ENCODE measurements around the gene SSU72.

DNA sequence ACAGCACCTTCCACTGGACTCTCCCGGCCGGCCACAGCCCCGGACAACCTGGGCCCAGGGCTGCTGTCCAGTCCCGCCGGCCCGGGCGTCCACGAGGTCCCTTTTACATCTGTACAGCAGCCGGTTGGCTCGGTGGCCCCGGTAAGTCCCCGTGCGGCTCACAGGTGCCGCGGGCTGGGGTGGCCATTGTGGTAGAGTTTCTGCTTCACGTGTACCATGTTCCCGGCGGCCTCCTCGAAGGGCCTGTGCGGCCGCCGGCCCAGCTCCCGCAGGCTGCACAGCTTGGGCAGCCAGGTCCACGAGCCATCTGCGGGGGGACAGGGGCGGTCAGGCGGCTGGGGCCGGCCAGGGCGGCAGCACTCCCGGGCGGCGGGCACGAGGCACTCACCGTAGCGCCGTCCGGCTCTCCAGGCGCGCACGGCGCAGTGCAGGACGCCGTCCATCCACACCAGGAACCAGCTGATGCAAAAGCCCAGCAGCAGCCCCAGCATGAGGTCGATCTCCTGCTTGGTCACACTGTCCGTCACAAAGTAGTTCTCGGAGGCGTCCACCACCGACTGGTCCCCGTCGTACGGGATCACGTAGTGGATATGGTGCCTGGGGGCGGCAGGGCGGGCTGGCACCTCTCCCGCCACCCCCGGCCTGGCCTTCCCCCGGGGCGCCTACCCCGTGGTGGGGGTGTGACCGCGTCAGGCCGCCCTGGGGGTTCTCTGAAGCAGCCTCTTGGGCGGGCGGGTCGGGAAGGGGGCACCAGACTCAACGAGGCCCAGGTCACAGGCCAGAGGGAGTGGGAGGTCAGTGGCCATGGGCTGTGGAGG is 39.3 kb downstream of the SSU72 start:
- TF ChIP-seq, protein P1, sequence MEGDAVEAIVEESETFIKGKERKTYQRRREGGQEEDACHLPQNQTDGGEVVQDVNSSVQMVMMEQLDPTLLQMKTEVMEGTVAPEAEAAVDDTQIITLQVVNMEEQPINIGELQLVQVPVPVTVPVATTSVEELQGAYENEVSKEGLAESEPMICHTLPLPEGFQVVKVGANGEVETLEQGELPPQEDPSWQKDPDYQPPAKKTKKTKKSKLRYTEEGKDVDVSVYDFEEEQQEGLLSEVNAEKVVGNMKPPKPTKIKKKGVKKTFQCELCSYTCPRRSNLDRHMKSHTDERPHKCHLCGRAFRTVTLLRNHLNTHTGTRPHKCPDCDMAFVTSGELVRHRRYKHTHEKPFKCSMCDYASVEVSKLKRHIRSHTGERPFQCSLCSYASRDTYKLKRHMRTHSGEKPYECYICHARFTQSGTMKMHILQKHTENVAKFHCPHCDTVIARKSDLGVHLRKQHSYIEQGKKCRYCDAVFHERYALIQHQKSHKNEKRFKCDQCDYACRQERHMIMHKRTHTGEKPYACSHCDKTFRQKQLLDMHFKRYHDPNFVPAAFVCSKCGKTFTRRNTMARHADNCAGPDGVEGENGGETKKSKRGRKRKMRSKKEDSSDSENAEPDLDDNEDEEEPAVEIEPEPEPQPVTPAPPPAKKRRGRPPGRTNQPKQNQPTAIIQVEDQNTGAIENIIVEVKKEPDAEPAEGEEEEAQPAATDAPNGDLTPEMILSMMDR (IDR thresholded peaks at IDR 0.05), result no peak
- TF ChIP-seq EP300 (IDR thresholded peaks at IDR 0.05), result no peak
- no peak for TF ChIP-seq POLR2A (IDR thresholded peaks at IDR 0.05)

Data from tibial nerve (tissue), 4 donors.